ENCODE data around the gene WFIKKN1. TPM values are rescaled to one million over a fixed set of nuclear protein-coding genes. Genes with fewer than 3 reads are reported as not detected.

WFIKKN1 gene
- polyA plus RNA-seq, 3 donors, result 0.76 TPM; not detected in 2

GRCh38 chr16:681746-682427 lies 51.1 kb downstream of the WFIKKN1 start:
- peaks cover 33% of the 10 kb centered on the region for H3K79me2 ChIP-seq (ENCODE audit: insufficient read depth, low read length)

More at GRCh38 chr16:681746-682427, 51.1 kb downstream of the WFIKKN1 start:
- H4K20me1 ChIP-seq (ENCODE audit: insufficient read depth, low read length), result peaks cover 32% of the 10 kb centered on the region
- H2AFZ ChIP-seq (ENCODE audit: insufficient read depth, low read depth, low read length, poor library complexity, severe bottlenecking), result no peak overlapping the region
- intact Hi-C loops (cut with micrococcal nuclease), result loop anchor here (5.0 kb wide), 2 partner anchors 45 to 95 kb away; partner anchors contain the start of gene METTL26 (in 1 of the 2)
- H3K4me1 ChIP-seq (ENCODE audit: control insufficient read depth in 1 of 2, insufficient read depth in 2 of 2, low read length in 2 of 2), result peaks cover 38 to 63% of the 10 kb centered on the region in 2 donors
- TF ChIP-seq CTCF (IDR thresholded peaks at IDR 0.05), result no peak
- peak overlapping the region; percentile 95 for H3K4me2 ChIP-seq (replicated peaks; ENCODE audit: extremely low read depth, low read length, poor library complexity, severe bottlenecking)
- peaks cover 13 to 20% of the 10 kb centered on the region in 2 donors for H3K36me3 ChIP-seq (replicated peaks in 1 of 2; ENCODE audit: control insufficient read depth in 1 of 2, insufficient read depth in 2 of 2, low read length in 2 of 2)
- H3K36me3 Mint-ChIP-seq, result peaks cover 18 to 29% of the 10 kb centered on the region in 2 donors
- 94% methylated on average over 15 of the region's 28 CpGs for WGBS (ENCODE audit: insufficient coverage)
- H3K27me3 Mint-ChIP-seq (ENCODE audit: low read depth in 3 of 3), result peaks cover 2 to 12% (median 4%) of the 10 kb centered on the region in 3 donors
- H3K4me1 Mint-ChIP-seq, result peaks cover 26% of the 10 kb centered on the region
- no peak overlapping the region for H3K9ac ChIP-seq (ENCODE audit: insufficient read depth, low read length, poor library complexity, severe bottlenecking)
- peak in 1 of 3 donors; percentile 9 for DNase-seq
- peaks cover 0 to 8% of the 10 kb centered on the region in 2 donors for H3K27me3 ChIP-seq (ENCODE audit: control insufficient read depth in 2 of 2, insufficient read depth in 2 of 2, low read length in 2 of 2)
- H3K9me3 ChIP-seq (replicated peaks in 1 of 2; ENCODE audit: control insufficient read depth in 1 of 2, insufficient read depth in 1 of 2, low read length in 2 of 2), result no peaks in the 10 kb centered on the region
- H3K9me3 Mint-ChIP-seq, result no peaks in the 10 kb centered on the region
- H3K4me3 Mint-ChIP-seq, result peak overlapping the region in 1 of 2 donors; percentile 31
- H3K27ac Mint-ChIP-seq, result peak overlapping the region in 2 of 7 donors; percentile 19 to 57
- H3K4me3 ChIP-seq (replicated peaks in 1 of 3; ENCODE audit: low read depth in 2 of 3, low read length in 3 of 3), result peak overlapping the region in 1 of 3 experiments; percentile 82
- no peak overlapping the region for H3K27ac ChIP-seq (ENCODE audit: low read depth in 1 of 2, low read length in 2 of 2)
